HTR-8/SVneo (cell line): ENCODE results near the gene FARP1.

Experiments used
- DNase-seq: peaks from one replicate; pipeline ENCODE4 v3.0.0; 2011; ENCODE audit warnings: low spot score, mixed read lengths; ENCODE audit not compliant: insufficient read length
- FAIRE-seq: peaks from 2 replicates; lab custom pipeline; 2011; peaks lifted over from hg19 to GRCh38; lab: Jason Lieb, UNC

The FARP1 gene

GRCh38 chr13:98482476-98483444 lies 339.9 kb downstream of the FARP1 start:
- FAIRE-seq = no peak
- DNase-seq = no peak

GRCh38 chr13:98483601-98484288 lies 340.9 kb downstream of the FARP1 start:
- no peak for FAIRE-seq
- no peak for DNase-seq

GRCh38 chr13:98484289-98485219 lies 341.7 kb downstream of the FARP1 start:
- DNase-seq (peak; percentile 88), FAIRE-seq (peak; percentile 69)

- no peak for FAIRE-seq
Observed at GRCh38 chr13:98485561-98485960, 342.7 kb downstream of the FARP1 start.

GRCh38 chr13:98486412-98486811 lies 343.5 kb downstream of the FARP1 start:
- FAIRE-seq (no peak), DNase-seq (no peak)

More at GRCh38 chr13:98485561-98485960, 342.7 kb downstream of the FARP1 start:
- DNase-seq = no peak

DNA sequence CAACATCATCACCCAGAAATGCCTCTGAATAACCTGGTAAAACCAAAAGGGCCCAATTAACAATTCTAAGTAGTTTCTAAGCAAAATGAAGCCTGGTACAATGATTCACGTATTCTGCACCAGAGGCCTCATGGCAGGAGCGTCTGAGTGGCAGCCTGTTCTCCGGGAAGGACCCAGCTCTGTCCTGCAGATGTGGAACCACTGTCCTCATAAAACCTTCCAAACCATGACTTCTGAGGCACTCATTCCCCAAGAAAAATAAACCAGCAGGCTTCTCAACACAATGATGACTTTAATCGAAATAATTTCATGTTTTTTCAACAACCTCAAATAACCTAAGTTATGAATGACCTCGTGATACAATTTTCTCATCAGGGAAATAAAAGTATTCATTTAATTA lies 344.1 kb downstream of the FARP1 start:
- FAIRE-seq (no peak), DNase-seq (no peak)

- FAIRE-seq = no peak
Observed at GRCh38 chr13:98487522-98487921, 344.6 kb downstream of the FARP1 start.

DNA sequence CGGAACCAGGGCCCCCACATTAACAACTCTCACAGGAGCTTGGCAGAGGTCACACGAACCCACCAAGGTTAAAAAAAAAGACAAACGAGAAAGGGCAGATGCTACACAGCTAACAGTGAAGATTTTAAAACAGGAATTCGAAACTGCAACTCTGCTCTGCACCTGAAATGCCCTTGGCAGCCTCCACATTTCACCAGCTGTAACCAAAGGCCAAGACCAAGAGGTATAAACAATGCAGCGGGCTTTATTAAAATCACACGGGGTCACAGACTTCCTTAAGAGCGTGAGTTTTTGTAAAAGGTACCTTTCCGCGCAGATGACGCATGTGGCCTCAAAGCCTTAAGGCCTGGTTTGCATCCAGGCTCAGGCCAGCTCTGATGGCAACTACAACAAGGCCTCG lies 345.8 kb downstream of the FARP1 start:
- no peak for FAIRE-seq

More at GRCh38 chr13:98487522-98487921, 344.6 kb downstream of the FARP1 start:
- no peak for DNase-seq

GRCh38 chr13:98489446-98490194 lies 346.7 kb downstream of the FARP1 start:
- no peak for FAIRE-seq

More for the DNA sequence above, 345.8 kb downstream of the FARP1 start:
- DNase-seq = no peak

GRCh38 chr13:98490195-98490836 lies 347.4 kb downstream of the FARP1 start:
- FAIRE-seq (no peak), DNase-seq (no peak)

More at GRCh38 chr13:98489446-98490194, 346.7 kb downstream of the FARP1 start:
- DNase-seq = no peak

DNA sequence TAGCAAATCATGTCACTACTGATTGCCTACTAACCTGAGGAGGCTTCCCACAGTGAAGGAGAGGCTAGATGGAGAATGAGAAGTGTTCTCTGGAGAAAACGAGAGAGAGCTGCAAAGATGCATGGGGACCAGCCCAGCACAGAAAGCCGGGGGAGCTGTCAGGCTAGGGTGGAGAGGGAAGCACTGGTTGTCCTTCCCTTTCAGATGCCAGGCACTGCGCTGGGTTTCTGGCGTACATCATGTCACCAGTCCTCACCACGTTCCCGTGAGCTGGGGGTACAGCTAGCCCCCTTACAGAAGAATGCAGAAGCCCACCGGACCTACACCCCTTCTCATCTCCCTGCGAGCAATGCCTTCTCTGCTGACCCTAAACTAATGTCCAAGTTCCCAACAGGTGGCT lies 348.0 kb downstream of the FARP1 start:
- DNase-seq (no peak), FAIRE-seq (no peak)

DNA sequence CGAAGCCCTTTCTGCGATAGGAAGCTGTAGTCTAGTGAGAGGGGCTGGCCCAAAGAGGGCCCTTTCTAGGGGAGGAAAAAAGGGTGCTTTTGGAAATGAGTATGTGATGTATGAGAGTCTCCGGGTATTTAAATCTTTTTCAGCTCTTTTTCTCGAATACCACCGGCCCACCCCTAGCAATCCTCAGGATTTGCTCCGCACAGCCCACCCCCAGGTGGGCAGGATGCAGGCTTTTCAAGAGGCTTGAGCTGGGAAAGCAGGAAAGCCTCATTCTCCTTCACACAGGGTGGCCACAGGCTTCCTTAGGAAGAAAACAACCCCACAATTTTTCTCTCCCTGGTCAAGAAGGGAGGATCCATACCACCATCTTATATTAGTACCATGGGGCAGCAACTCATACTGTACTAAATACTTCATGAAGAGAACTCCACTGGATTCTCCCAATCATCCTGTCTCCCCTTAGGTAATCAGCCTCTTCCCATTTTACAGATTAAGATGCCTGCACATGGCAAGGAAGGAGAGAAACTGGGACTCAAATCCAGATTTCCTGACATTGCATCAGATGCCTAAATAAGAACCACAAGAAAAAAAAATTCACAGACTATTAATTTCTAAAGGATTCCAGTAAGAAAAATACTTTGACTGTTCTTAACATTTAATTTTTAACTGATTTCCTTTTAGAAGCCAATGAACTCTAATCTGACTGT lies 349.6 kb downstream of the FARP1 start:
- FAIRE-seq (no peak), DNase-seq (no peak)

DNA sequence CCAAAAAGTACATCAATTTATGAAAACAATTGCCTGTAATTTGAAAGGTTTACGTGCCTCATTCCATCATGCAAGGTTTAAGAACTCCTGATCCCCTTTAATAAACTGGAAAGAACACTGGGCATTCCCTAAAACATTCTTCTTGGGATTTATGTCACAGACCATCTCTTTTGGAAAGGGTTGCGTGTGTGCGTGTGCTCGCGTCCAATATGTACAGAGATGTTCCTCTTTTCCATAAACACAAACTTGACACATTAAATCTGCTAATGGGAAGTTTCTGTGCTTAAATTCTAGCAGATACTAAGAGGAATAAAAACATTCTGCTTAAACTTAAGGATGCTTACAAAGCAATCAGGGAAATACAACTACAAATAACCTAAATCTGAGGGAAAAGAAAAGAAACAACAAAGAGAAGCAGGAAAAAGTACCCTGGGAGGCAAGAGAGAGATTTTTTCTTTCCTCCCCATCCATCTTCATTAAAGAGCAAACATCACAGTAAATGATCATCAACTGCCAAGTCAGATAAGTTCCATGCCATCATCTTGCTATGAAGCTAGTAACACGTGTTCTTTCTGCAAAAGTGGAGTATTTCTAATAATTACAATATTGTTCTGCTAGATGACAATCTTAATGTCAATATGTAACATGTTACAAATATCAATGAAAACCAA lies 350.3 kb downstream of the FARP1 start:
- FAIRE-seq (no peak), DNase-seq (no peak)

DNA sequence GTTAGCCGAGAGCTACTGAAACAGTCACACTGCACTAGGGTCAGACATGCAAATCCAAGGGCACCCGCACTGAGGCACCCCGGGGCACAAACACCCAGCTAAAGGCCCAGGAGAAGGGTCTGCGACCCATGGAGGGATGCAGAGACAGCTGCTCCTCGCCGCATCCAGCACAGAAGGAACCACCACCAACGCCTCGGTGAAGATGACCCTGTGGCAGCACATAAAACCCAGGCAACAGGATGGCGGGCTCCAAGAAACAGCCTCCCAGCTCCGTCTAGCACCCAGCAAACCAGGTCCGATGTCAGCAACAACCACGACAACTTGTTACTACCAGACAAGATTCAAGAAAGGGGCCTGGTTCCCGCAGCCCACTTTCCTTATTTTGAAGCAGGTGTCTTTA lies 351.9 kb downstream of the FARP1 start:
- FAIRE-seq (no peak), DNase-seq (no peak)

DNA sequence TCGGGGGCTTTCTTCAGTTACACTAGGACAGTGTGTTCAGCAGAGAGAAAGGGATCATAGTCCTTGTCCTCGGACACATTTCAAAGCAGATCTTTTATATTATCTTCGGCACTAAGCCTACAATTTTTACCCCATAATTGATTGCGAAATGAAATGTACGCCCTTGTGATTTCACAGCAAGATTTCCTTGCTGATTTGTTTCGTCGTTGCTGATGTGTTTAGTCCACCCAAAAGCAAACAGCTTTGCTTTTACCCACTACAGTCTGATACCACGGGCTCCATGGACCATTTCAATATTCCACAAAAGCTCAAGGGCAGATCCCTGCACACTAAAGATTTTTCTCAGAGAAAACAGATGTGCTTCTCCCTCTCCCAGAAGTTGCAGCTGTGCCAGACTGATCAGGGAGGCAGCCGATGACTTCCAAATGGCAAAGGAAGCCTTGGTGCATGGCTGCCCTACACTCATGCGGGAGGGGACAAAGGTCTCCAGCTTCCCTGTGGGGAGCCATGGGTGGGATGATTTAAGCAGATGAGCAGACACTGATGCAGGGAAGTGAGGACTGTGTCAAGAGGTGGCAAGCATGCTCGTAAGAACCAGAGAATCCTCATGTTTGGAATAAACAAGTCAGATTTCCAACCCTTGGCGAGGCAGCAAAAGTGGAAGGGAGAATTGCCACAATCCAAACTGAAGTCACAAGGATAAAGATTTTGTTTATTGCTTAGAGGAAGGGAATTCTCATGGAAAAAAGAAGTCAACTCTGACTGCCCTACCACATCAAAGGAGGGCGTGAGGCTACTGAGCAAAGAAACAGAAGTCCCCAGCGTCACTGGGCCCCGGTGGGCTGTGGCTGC lies 353.0 kb downstream of the FARP1 start:
- no peak for FAIRE-seq
- no peak for DNase-seq

- DNase-seq (no peak), FAIRE-seq (no peak)
Observed at GRCh38 chr13:98496479-98496791, 353.5 kb downstream of the FARP1 start.

GRCh38 chr13:98496966-98497365 lies 354.1 kb downstream of the FARP1 start:
- no peak for FAIRE-seq

More at GRCh38 chr13:98496966-98497365, 354.1 kb downstream of the FARP1 start:
- no peak for DNase-seq
